ENCODE results near the gene DBNDD2. TPM values are rescaled to one million over a fixed set of nuclear protein-coding genes. Genes with fewer than 3 reads are reported as not detected.

The DBNDD2 gene
- total and polyA plus RNA-seq, 2 donors (not counting 1 experiment from before 2014, with no cell fraction given), result 4.8 to 51.8 TPM

GRCh38 chr20:45429618-45430017 lies 21.5 kb downstream of the DBNDD2 start:
- Histone ChIP-seq H3K4me1 (ENCODE audit: control insufficient read depth, extremely low read depth, insufficient read depth, low read length) (no peaks in the 10 kb centered on the region), H3K4me2 (ENCODE audit: extremely low read depth, insufficient read depth, low read length) (no peak overlapping the region), H3K9ac (ENCODE audit: insufficient read depth, low read length) (no peak overlapping the region), H3K79me2 (ENCODE audit: control insufficient read depth, insufficient read depth, low read length) (no peaks in the 10 kb centered on the region), H4K20me1 (ENCODE audit: control insufficient read depth, extremely low read depth, insufficient read depth, low read length) (no peaks in the 10 kb centered on the region), H3K27me3 (ENCODE audit: control insufficient read depth, insufficient read depth, low read length) (no peaks in the 10 kb centered on the region), H2AFZ (ENCODE audit: low read length) (no peak overlapping the region), H3K9me3 (ENCODE audit: control insufficient read depth, insufficient read depth, low read depth, low read length) (no peaks in the 10 kb centered on the region), H3K27ac (ENCODE audit: insufficient read depth, low read length) (no peak overlapping the region), H3K36me3 (ENCODE audit: control insufficient read depth, insufficient read depth, low read length) (no peaks in the 10 kb centered on the region), H3K4me3 (replicated peaks in 1 of 4; ENCODE audit: control extremely low read depth in 1 of 4, insufficient read depth in 1 of 4, low read depth in 3 of 4, low read length in 4 of 4) (no peak overlapping the region)
- DNase-seq (ENCODE audit: low read depth in 2 of 2), result no peak
- no peak for TF ChIP-seq EZH2 (IDR thresholded peaks at IDR 0.05; ENCODE audit: low read length, missing control alignments)

GRCh38 chr20:45432294-45432693 lies 24.2 kb downstream of the DBNDD2 start:
- H3K9ac ChIP-seq (ENCODE audit: insufficient read depth, low read length), result no peak overlapping the region
- no peak for DNase-seq (ENCODE audit: low read depth in 2 of 2)

GRCh38 chr20:45433316-45433715 lies 25.2 kb downstream of the DBNDD2 start:
- H3K9me3 ChIP-seq (ENCODE audit: control insufficient read depth, insufficient read depth, low read depth, low read length), result no peaks in the 10 kb centered on the region
- DNase-seq (ENCODE audit: low read depth in 2 of 2), result peak; percentile 64 to 95
- no peaks in the 10 kb centered on the region for H3K36me3 ChIP-seq (ENCODE audit: control insufficient read depth, insufficient read depth, low read length)
- no peak overlapping the region for H2AFZ ChIP-seq (ENCODE audit: low read length)
- no peaks in the 10 kb centered on the region for H3K27me3 ChIP-seq (ENCODE audit: control insufficient read depth, insufficient read depth, low read length)
- no peak overlapping the region for H3K4me3 ChIP-seq (replicated peaks in 1 of 4; ENCODE audit: control extremely low read depth in 1 of 4, insufficient read depth in 1 of 4, low read depth in 3 of 4, low read length in 4 of 4)
- H3K27ac ChIP-seq (ENCODE audit: insufficient read depth, low read length), result no peak overlapping the region
- TF ChIP-seq EZH2 (IDR thresholded peaks at IDR 0.05; ENCODE audit: low read length, missing control alignments) (no peak), CTCF (conservative IDR thresholded peaks at IDR 0.05 in 1 of 2, IDR thresholded peaks at IDR 0.05 in 1 of 2; ENCODE audit: low read depth in 1 of 2, low read length in 2 of 2) (no peak)
- no peaks in the 10 kb centered on the region for H3K4me1 ChIP-seq (ENCODE audit: control insufficient read depth, extremely low read depth, insufficient read depth, low read length)
- no peak overlapping the region for H3K4me2 ChIP-seq (ENCODE audit: extremely low read depth, insufficient read depth, low read length)
- no peaks in the 10 kb centered on the region for H3K79me2 ChIP-seq (ENCODE audit: control insufficient read depth, insufficient read depth, low read length)
- no peak overlapping the region for H3K9ac ChIP-seq (ENCODE audit: insufficient read depth, low read length)
- H4K20me1 ChIP-seq (ENCODE audit: control insufficient read depth, extremely low read depth, insufficient read depth, low read length), result no peaks in the 10 kb centered on the region

More at GRCh38 chr20:45432294-45432693, 24.2 kb downstream of the DBNDD2 start:
- Histone ChIP-seq H2AFZ (ENCODE audit: low read length) (no peak overlapping the region), H3K36me3 (ENCODE audit: control insufficient read depth, insufficient read depth, low read length) (no peaks in the 10 kb centered on the region), H4K20me1 (ENCODE audit: control insufficient read depth, extremely low read depth, insufficient read depth, low read length) (no peaks in the 10 kb centered on the region), H3K9me3 (ENCODE audit: control insufficient read depth, insufficient read depth, low read depth, low read length) (no peaks in the 10 kb centered on the region), H3K79me2 (ENCODE audit: control insufficient read depth, insufficient read depth, low read length) (no peaks in the 10 kb centered on the region), H3K4me1 (ENCODE audit: control insufficient read depth, extremely low read depth, insufficient read depth, low read length) (no peaks in the 10 kb centered on the region), H3K4me3 (replicated peaks in 1 of 4; ENCODE audit: control extremely low read depth in 1 of 4, insufficient read depth in 1 of 4, low read depth in 3 of 4, low read length in 4 of 4) (no peak overlapping the region), H3K27me3 (ENCODE audit: control insufficient read depth, insufficient read depth, low read length) (no peaks in the 10 kb centered on the region), H3K27ac (ENCODE audit: insufficient read depth, low read length) (no peak overlapping the region), H3K4me2 (ENCODE audit: extremely low read depth, insufficient read depth, low read length) (no peak overlapping the region)
- no peak for TF ChIP-seq EZH2 (IDR thresholded peaks at IDR 0.05; ENCODE audit: low read length, missing control alignments)

GRCh38 chr20:45433976-45434375 lies 25.9 kb downstream of the DBNDD2 start:
- Histone ChIP-seq H3K27me3 (ENCODE audit: control insufficient read depth, insufficient read depth, low read length) (no peaks in the 10 kb centered on the region), H3K9me3 (ENCODE audit: control insufficient read depth, insufficient read depth, low read depth, low read length) (no peaks in the 10 kb centered on the region), H3K9ac (ENCODE audit: insufficient read depth, low read length) (no peak overlapping the region), H3K79me2 (ENCODE audit: control insufficient read depth, insufficient read depth, low read length) (no peaks in the 10 kb centered on the region), H2AFZ (ENCODE audit: low read length) (no peak overlapping the region), H3K4me2 (ENCODE audit: extremely low read depth, insufficient read depth, low read length) (no peak overlapping the region), H3K36me3 (ENCODE audit: control insufficient read depth, insufficient read depth, low read length) (no peaks in the 10 kb centered on the region), H3K4me1 (ENCODE audit: control insufficient read depth, extremely low read depth, insufficient read depth, low read length) (no peaks in the 10 kb centered on the region), H3K27ac (ENCODE audit: insufficient read depth, low read length) (no peak overlapping the region), H4K20me1 (ENCODE audit: control insufficient read depth, extremely low read depth, insufficient read depth, low read length) (no peaks in the 10 kb centered on the region), H3K4me3 (replicated peaks in 1 of 4; ENCODE audit: control extremely low read depth in 1 of 4, insufficient read depth in 1 of 4, low read depth in 3 of 4, low read length in 4 of 4) (no peak overlapping the region)
- TF ChIP-seq EZH2 (IDR thresholded peaks at IDR 0.05; ENCODE audit: low read length, missing control alignments), result no peak
- TF ChIP-seq CTCF (conservative IDR thresholded peaks at IDR 0.05 in 1 of 2, IDR thresholded peaks at IDR 0.05 in 1 of 2; ENCODE audit: low read depth in 1 of 2, low read length in 2 of 2), result no peak
- DNase-seq (ENCODE audit: low read depth in 2 of 2), result no peak
